BLaER1 (cell line): ENCODE measurements around the gene TCN2.

Experiments
- H3K27ac ChIP-seq: shearing (Covaris generic); formaldehyde crosslinking; 2 replicates; pipeline ENCODE4 v1.8.1; 2022
- H3K27me3 ChIP-seq: shearing (Covaris generic); formaldehyde crosslinking; 2 replicates; pipeline ENCODE4 v1.8.1; 2022
- H3K36me3 ChIP-seq: shearing (Covaris generic); formaldehyde crosslinking; 2 replicates; pipeline ENCODE4 v1.8.1; 2022
- H3K4me1 ChIP-seq: shearing (Covaris generic); formaldehyde crosslinking; 2 replicates; pipeline ENCODE4 v1.8.1; 2022
- H3K4me2 ChIP-seq: shearing (Covaris generic); formaldehyde crosslinking; 2 replicates; pipeline ENCODE4 v1.8.1; 2022
- H3K4me3 ChIP-seq: shearing (Covaris generic); formaldehyde crosslinking; 2 replicates; pipeline ENCODE4 v1.8.1; 2022
- H3K9ac ChIP-seq: shearing (Covaris generic); formaldehyde crosslinking; 2 replicates; pipeline ENCODE4 v1.8.1; 2022
- H3K9me3 ChIP-seq: shearing (Covaris generic); formaldehyde crosslinking; 2 replicates; pipeline ENCODE4 v1.8.1; 2022
- H4K20me1 ChIP-seq: shearing (Covaris generic); formaldehyde crosslinking; 2 replicates; pipeline ENCODE4 v1.8.1; 2022
- Cebpa-rat ChIP-seq: shearing (Covaris generic); IDR thresholded peaks from 2 replicates; pipeline ENCODE4 v1.8.1; 2022

TCN2 gene

DNA sequence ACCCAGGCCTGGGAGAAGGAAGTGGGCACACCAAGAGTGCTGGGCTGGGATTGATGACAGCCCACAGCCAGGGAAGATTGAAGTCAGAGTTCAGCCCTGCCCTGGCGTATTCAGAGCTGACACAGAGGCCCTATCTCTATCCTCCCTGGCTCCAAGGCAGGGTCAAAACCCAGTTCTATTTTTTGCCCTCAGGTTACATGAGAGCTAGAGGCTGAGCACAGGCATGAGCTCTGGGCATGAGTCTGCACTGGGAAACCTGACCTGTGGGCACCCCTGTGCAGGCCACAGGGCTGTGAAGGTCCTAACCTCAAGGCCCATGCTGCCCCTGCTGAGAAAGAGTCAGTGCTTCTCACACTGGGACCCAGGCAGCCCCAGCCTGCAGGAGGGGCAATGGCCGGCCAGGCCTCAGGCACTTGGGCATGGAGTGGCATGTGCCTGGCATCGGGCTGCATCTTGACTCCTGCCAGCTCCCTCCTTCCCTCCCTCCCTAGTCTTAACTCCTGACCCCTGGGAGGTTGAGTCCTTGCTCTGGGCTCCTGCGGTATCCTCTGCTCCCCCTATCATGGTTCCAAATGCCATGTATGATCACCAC lies 34.0 kb downstream of the TCN2 start:
- H3K4me1 ChIP-seq = peaks cover 20% of the 10 kb centered on the region
- H4K20me1 ChIP-seq = no peaks in the 10 kb centered on the region
- peaks cover 19% of the 10 kb centered on the region for H3K9me3 ChIP-seq
- H3K27me3 ChIP-seq = no peaks in the 10 kb centered on the region
- TF ChIP-seq Cebpa-rat = no peak
- H3K9ac ChIP-seq = no peak overlapping the region
- H3K4me2 ChIP-seq = no peak overlapping the region
- peaks cover 7% of the 10 kb centered on the region; the same call in 1 of the 2 replicates for H3K36me3 ChIP-seq
- H3K4me3 ChIP-seq = no peak overlapping the region
- H3K27ac ChIP-seq = no peak overlapping the region

DNA sequence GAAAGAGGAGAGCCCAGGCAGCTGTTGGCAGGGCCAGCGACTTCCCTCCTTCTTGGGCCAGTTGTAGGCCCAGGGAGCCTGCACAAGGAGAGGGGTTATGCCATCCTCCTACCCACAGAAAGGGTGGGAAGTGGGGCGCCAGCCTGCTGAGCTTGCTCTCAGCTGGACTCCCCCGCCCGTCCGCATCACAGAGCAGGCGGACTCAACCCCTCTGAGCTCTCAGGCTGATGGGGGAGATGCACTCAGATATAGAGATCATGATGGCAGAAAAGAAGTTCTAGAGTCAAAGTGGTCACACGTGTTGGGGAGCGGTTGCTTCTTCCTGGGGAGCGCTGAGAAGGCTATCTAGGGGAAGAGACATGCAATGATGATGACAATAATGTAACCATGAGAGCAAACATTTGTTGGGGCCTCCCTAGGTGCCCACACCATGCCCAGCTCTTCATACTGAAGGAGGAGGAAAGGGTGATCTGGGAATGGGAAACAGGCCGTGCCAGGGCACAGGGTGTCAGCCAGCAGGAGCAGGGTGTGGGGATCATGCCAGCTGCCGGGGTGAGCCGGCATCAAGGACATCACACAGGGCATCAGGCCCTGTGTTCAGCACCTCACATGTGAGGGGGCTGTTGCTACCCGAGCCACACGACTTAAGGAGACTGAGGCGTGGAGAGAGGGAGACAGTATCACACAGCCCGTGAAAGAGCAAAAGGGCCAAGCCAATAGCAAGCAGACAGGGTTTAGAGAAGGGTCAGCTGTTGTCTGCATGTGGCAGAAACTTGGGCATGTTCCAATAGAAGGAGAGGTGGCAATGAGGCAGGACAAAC lies 36.3 kb downstream of the TCN2 start:
- TF ChIP-seq Cebpa-rat = no peak
- Histone ChIP-seq H3K9ac (no peak overlapping the region), H3K27ac (no peak overlapping the region), H4K20me1 (no peaks in the 10 kb centered on the region), H3K27me3 (no peaks in the 10 kb centered on the region), H3K4me1 (no peaks in the 10 kb centered on the region), H3K9me3 (peaks cover 14% of the 10 kb centered on the region), H3K4me2 (no peak overlapping the region), H3K36me3 (peaks cover 7% of the 10 kb centered on the region; the same call in 1 of the 2 replicates), H3K4me3 (no peak overlapping the region)

DNA sequence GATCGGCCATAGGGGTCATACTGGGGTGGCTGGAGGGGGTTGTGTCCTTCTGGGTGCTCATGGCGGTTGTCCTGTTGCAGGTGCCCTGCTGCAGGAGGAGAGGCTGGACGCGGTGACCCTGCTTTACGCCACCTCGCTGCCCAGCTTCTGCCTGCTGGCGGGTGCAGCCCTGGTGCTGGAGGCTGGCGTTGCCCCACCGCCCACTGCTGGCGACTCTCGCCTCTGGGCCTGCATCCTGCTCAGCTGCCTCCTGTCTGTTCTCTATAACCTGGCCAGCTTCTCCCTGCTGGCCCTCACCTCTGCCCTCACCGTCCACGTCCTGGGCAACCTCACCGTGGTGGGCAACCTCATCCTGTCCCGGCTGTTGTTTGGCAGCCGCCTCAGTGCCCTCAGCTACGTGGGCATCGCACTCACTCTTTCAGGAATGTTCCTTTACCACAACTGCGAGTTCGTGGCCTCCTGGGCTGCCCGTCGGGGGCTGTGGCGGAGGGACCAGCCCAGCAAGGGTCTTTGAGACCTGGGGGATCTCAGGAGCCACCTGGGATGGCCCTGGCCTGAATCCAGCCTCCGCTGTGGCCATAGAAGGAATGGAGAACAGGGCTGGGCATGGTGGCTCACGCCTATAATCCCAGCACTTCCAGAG lies 39.7 kb downstream of the TCN2 start:
- H3K27me3 ChIP-seq = no peaks in the 10 kb centered on the region
- no peak overlapping the region for H3K4me3 ChIP-seq
- H4K20me1 ChIP-seq = no peaks in the 10 kb centered on the region
- no peak for TF ChIP-seq Cebpa-rat
- no peak overlapping the region for H3K9ac ChIP-seq
- H3K4me1 ChIP-seq = no peaks in the 10 kb centered on the region
- H3K9me3 ChIP-seq = no peaks in the 10 kb centered on the region
- H3K27ac ChIP-seq = no peak overlapping the region
- H3K4me2 ChIP-seq = no peak overlapping the region
- H3K36me3 ChIP-seq = no peaks in the 10 kb centered on the region

DNA sequence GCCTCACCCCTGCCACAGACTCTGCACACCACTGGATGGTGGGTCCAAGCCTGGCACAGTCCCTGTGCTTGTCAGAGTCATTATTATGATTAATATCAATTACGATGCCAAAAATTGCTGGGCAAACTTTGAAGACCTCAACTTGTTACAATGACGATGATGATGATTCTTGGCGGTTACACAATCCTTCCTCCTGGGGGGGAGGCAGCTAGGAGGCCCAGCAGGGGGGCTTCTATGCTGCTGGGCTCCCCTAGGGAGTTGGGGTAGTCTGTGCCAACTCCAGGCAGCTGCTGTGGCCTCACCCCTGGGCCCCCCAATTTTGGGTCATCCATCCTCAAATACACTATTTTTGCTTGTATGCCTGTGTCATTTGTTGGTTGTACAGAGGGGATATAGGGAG lies 40.6 kb downstream of the TCN2 start:
- H3K9ac ChIP-seq = no peak overlapping the region
- H3K4me3 ChIP-seq = no peak overlapping the region
- H4K20me1 ChIP-seq = no peaks in the 10 kb centered on the region
- H3K36me3 ChIP-seq = no peaks in the 10 kb centered on the region
- no peaks in the 10 kb centered on the region for H3K27me3 ChIP-seq
- no peak overlapping the region for H3K4me2 ChIP-seq
- no peak overlapping the region for H3K27ac ChIP-seq
- no peaks in the 10 kb centered on the region for H3K4me1 ChIP-seq
- no peak for TF ChIP-seq Cebpa-rat
- H3K9me3 ChIP-seq = no peaks in the 10 kb centered on the region

DNA sequence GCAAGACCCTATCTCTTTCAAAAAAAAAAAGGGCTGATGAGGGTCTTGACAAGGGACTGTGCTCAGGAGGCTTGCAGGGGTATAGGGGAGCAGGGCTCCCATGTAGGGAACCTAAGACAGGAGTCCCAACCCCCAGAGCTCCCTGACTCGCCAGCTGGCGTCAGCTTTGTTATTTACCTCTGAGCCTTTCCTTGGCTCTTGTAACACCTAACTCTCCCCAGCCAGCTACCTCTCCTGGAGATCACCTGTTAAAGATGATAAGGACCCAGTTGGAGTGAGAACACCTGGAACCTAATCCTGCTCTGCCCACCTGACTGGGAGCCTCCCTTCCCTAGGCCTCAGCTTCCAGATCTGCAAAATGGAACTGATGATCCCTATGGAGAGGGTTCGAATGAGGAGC lies 41.9 kb downstream of the TCN2 start:
- H3K9ac ChIP-seq = no peak overlapping the region
- H4K20me1 ChIP-seq = no peaks in the 10 kb centered on the region
- H3K27ac ChIP-seq = no peak overlapping the region
- H3K4me3 ChIP-seq = no peak overlapping the region
- no peaks in the 10 kb centered on the region for H3K36me3 ChIP-seq
- H3K4me2 ChIP-seq = no peak overlapping the region
- TF ChIP-seq Cebpa-rat = no peak
- no peaks in the 10 kb centered on the region for H3K27me3 ChIP-seq
- H3K4me1 ChIP-seq = no peaks in the 10 kb centered on the region
- H3K9me3 ChIP-seq = no peaks in the 10 kb centered on the region

DNA sequence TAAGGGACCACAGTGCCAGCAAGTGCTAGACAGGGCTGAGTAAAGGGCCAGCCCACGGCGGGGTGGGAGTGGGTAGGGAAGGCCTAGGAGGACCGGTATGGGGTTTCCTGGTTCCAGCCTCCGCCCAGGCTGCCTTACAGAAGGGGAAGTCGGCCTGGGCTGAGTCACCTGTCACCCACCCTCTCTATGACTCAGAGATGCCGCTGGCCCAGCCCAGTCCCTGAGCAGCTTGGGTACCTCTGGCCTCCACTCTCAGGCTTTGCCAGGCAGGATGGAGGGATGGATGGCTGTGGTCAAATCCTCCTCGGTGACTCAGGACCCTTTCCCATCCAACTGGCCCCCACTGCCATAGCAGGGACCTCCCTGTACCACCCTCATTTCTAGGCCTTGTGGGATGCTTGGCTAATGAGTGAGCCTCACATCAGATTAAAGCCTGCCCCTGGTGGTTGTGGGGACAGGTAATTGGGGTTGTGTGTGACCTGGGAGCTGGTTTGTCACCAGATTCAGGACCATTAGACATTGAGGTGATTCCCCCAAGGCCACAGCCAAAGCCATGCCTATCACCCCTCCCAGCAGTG lies 42.5 kb downstream of the TCN2 start:
- H3K9ac ChIP-seq = no peak overlapping the region
- no peaks in the 10 kb centered on the region for H4K20me1 ChIP-seq
- H3K9me3 ChIP-seq = no peaks in the 10 kb centered on the region
- no peaks in the 10 kb centered on the region for H3K4me1 ChIP-seq
- no peak overlapping the region for H3K4me2 ChIP-seq
- no peak for TF ChIP-seq Cebpa-rat
- H3K27me3 ChIP-seq = no peaks in the 10 kb centered on the region
- H3K27ac ChIP-seq = no peak overlapping the region
- H3K4me3 ChIP-seq = no peak overlapping the region
- H3K36me3 ChIP-seq = no peaks in the 10 kb centered on the region

DNA sequence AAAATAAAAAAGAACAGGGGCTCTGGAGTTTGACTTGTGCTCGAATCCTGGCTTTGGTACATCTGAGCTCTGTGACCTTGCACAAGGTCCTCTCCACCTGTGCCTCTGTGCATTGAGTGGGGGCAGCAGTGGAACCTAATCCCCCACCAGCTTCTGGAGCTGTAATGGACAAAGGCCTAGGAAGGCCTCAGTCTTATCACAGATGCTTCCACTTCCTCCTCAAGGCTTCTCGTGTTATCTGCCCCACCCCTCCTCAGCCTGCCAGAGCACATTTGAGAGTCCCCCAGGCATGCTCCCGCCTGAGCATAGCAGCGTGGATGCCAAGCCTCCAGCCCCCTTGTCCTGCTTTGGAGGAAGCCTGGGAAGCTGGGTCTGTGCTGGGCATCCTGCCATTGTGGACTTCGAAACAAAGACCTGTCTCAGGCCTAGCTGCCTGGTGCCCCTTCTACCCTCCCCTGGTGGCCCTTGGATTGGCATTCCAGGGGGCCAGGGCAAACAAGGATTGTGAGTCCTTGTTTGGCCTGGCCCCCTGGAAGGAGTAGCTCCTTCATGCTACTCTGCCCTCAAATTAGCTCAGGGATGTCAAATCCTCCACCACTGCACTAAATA lies 43.6 kb downstream of the TCN2 start:
- no peak overlapping the region for H3K4me3 ChIP-seq
- no peak overlapping the region for H3K4me2 ChIP-seq
- H3K27ac ChIP-seq = no peak overlapping the region
- no peak for TF ChIP-seq Cebpa-rat
- H3K27me3 ChIP-seq = no peaks in the 10 kb centered on the region
- no peak overlapping the region for H3K9ac ChIP-seq
- no peaks in the 10 kb centered on the region for H3K4me1 ChIP-seq
- no peaks in the 10 kb centered on the region for H4K20me1 ChIP-seq
- no peaks in the 10 kb centered on the region for H3K9me3 ChIP-seq
- no peaks in the 10 kb centered on the region for H3K36me3 ChIP-seq

DNA sequence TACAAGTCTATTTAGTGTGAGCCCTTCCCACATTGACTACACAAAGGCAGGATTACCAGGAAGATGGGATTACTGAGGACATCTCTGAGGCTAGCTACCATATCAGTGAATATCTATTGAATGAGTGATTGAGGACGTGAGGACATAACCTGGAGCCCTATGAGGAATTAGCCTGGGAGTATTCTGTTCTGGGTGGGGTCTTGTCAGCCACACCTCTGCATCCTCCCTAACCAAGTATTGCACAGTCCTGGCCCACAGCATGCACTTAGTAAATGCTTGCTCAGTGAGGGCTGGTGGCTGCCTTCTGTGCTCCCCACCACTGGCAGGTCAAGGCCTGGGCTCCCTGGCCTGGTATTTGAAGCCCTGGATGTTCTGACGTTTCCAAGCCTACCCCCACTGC lies 45.9 kb downstream of the TCN2 start:
- no peak overlapping the region for H3K27ac ChIP-seq
- H3K9ac ChIP-seq = no peak overlapping the region
- H3K9me3 ChIP-seq = no peaks in the 10 kb centered on the region
- H3K4me1 ChIP-seq = no peaks in the 10 kb centered on the region
- no peak overlapping the region for H3K4me2 ChIP-seq
- H3K36me3 ChIP-seq = no peaks in the 10 kb centered on the region
- no peaks in the 10 kb centered on the region for H3K27me3 ChIP-seq
- H4K20me1 ChIP-seq = no peaks in the 10 kb centered on the region
- TF ChIP-seq Cebpa-rat = no peak
- no peak overlapping the region for H3K4me3 ChIP-seq

DNA sequence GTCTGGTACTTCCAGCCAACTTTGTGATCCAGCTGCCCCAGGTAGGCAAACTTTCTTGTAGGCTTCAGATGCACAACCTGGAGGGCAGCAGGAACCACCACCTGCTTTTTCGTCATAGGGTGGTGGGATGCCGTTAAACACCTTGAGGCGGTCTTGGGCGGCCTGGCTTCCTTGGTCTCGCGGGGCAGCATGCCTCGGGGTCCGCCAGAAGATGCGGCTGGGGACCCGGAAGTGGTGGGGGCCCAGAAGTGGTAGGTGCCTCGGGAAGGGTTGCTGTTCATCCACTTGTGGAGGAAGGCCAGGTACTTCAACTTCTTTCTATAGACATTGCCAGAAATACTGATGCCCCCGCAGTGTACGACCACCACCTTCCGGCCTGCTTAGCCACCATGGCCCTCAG lies 47.4 kb downstream of the TCN2 start:
- no peak overlapping the region for H3K27ac ChIP-seq
- H3K36me3 ChIP-seq = no peaks in the 10 kb centered on the region
- no peak overlapping the region for H3K4me2 ChIP-seq
- TF ChIP-seq Cebpa-rat = no peak
- H4K20me1 ChIP-seq = no peaks in the 10 kb centered on the region
- H3K9me3 ChIP-seq = no peaks in the 10 kb centered on the region
- H3K9ac ChIP-seq = no peak overlapping the region
- no peaks in the 10 kb centered on the region for H3K27me3 ChIP-seq
- no peak overlapping the region for H3K4me3 ChIP-seq
- H3K4me1 ChIP-seq = no peaks in the 10 kb centered on the region
